HG02759 (cell line): ENCODE data around the gene ARMH1.

ENCODE experiments used
- ATAC-seq: cut with Tn5 transposase; IDR thresholded peaks from one replicate; pipeline ENCODE4 v1.9.1; 2021; ENCODE audit warnings: mild to moderate bottlenecking, moderate library complexity; ENCODE audit not compliant: unreplicated experiment

The ARMH1 gene

DNA sequence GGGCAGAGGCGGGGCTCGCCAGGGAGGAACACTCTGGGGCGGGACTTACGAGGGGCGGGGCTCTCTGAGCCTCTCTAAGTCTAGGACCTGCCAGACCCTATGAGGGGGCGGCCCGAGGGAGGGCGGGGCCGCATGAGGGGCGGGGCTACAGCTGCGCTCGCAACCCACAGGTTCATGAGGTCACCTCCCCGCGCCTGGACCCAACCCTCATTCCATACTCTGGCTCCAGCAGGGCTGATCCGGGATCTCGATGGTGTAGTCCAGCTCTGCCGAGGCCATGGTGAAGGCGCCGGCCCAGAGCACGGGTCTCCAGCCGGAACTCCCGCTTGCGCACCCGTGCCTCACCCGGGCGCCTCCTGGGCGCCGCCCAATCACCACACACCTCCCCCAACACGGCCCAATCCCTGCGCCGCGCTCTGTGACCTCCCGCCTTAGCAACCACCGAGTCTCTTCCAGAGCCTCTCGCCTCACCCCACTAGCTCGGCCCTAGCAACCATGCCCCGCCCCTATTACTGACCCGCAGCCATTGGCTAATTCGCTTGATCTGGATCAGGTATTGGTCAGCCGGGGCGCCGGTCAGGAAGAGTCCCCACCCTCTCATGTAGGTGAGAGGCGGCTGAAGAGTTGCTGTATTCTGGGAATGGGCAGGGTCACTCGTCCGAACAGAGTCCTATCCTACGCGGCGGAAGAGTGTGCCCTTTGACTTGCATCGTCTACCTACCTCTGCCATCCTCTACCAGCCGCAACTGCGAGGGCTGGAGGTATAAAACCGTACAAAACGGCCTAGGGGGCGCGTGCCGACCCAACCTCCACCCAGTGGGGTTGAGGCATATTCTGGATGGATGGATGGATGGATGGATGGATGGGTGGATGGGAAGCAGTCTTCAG is at the start of gene ARMH1, which contains the start of gene TMEM53:
Gene ARMH1, plus strand, starts transcription at position 602 of the 888 bp plus-strand sequence. CDS start 14,984 bp downstream, outside the sequence.
Gene TMEM53, minus strand, starts transcription at position 369 of the 888 bp plus-strand sequence. Its CDS starts 90 bp downstream, at position 279.
- ATAC-seq = peak; percentile 91

DNA sequence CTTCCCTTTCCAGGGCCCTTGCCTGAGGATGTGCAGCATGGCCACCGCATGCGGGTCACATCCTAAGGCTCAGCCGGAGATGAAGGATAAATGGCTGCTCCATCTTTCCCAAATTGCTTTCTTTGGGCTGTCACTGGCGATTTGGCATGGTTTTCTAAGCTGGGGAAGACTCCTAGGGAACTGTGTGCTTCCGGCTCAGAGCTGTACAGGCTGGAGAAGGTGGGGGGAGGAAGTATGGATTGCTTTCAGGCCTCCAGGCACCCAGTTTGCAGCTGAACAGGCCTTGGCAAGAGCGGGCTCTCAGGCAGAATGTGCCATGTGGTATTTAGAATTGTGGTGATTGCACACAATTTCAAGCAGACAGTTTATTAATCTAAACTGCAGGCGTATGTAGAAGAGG is 49.2 kb upstream of the ARMH1 start:
- ATAC-seq = no peak

DNA sequence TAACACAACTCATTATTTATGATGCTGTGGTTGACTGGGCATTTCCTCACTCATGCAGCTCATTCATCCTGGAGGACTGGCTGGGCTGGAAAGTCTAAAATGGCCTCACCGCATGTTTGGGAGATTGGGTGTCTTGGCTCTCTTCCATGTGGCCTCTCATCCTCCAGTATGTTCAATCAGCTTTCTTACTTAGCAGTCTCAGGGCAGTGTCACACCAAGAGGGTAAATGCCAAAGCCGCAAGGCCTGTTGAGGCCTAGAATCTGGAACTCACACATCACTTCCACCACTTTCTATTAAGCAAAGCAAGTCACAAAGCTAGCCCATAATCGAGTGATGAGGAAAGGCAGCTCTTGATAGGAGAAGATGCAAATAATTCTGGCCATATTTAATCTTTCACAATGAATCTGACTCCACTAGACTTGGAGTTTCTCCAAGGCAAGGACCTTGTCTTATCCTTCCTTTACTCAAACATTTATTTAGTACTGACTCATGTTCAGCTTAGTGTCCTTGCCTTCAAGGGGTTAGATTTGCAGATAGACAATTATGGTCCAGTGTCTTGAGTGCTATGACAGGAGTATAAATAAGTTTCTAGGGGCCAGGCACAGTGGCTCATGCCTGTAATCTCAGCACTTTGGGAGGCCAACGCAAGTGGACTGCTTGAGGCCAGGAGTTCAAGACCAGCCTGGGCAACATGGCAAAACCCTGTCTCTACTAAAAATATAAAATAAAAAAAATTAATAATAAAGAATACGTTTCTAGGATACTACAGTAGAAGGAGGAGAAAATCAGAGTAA is 45.4 kb upstream of the ARMH1 start:
- no peak for ATAC-seq

GRCh38 chr1:44630116-44630515 is 44.4 kb upstream of the ARMH1 start:
- no peak for ATAC-seq

- no peak for ATAC-seq
Measured at GRCh38 chr1:44631333-44631646, 43.2 kb upstream of the ARMH1 start.

DNA sequence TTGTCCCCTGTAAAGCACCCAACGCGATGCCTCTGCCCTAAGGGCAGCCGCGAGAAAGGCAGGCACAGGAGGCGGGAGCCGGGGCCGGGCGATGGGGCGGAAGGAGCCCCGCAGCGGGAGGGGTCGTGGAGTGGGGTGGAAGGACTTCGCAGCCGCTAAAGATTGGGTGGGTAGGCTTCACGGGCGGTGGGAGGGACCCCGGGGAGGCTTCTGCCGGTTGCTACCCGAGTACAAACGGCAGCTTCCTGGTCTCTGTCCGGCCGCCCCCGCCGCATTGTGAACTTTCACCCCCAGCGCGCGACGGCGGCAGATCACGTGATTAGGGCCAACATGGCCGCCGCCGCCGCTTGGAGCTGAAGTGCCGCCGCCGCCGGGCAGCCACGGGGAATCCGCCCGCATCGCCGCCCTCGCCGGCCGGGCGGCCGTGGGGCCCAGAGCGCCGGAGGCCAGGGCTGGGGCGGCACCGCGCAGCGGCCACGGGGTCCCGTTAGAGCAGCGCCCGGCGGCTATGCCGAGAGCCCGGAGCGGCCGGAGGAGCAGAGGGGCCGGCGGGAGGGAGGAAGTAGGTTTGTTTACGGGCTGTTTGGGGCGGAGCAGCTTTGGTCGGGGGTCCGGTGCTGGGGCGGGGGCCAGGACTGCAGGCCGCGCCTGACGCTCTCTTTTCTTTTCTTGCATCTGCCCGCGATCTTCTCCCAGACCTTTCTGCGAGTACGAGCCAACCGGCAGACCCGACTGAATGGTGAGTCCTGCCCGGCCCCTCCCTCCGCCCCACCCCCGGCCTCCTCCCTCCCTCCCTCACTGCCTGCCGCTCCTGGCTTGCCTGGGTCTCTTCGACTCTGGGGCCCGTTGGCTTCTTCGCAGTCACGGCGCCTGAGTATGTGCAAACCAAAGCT is 42.6 kb upstream of the ARMH1 start:
- ATAC-seq = peak; percentile 84

DNA sequence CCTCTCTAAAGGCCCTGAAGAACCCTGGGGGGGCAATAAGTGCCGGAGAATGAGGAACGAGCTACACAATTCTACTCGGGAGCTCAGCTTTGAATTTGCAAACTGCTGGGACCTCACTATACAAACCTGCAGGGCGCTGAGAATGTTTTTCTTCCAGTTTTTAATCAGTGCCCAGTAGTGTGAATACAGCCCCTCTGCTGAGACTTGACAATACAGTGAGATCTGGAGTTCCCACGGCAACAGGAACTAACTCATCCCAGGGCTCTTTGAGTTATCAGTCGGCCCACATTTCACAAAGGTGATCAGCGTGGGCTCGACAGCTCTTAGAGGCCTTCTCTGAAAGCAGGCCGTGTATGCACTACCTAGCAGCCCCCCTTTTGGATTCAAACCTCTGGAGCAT is 41.9 kb upstream of the ARMH1 start:
- ATAC-seq = no peak

- ATAC-seq = no peak
Measured at GRCh38 chr1:44634606-44635189, 39.8 kb upstream of the ARMH1 start.

DNA sequence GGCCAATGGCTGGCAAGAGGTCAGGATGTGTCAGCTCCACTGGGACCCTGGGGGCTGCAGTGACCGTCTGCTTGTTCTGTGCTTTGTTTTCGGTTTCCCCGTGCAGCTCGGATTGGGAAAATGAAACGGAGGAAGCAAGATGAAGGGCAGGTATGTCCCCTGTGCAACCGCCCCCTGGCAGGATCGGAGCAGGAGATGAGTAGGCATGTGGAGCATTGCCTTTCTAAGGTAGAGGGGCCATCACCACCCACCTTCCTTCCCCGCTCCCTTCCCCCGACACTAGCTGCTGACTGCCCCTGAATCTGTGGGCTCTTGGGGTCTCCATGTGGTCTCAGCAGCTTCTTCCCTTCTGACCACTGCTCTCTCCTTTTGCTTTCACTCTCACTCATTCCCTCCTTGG is 39.1 kb upstream of the ARMH1 start:
- ATAC-seq = no peak

DNA sequence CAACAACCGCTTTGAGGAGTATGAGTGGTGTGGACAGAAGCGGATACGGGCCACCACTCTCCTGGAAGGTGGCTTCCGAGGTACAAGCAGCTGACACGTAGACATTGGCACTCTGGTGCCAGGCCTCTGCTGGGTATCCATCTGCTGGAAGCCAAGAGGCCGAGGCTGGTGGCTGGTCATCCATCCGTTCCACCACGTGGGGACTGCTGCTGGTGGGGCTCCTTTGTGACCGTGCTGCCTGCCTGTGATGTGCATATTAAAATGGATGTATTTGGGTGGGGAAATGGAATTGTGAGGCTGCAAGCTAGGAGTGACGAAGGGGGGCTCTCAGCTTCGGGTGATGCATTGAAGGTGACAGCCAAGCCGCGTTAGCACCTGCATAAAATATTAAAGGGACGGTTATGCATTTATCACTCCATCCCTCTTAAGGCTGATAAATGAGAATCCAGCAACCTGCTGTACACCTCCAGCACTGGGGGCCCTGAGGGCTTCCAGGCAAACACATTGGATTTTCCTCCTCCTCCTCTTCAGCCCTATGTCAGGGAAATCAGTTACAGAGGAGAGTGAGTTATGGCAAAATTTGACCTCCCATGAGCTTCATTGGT is 38.3 kb upstream of the ARMH1 start:
- ATAC-seq = no peak

DNA sequence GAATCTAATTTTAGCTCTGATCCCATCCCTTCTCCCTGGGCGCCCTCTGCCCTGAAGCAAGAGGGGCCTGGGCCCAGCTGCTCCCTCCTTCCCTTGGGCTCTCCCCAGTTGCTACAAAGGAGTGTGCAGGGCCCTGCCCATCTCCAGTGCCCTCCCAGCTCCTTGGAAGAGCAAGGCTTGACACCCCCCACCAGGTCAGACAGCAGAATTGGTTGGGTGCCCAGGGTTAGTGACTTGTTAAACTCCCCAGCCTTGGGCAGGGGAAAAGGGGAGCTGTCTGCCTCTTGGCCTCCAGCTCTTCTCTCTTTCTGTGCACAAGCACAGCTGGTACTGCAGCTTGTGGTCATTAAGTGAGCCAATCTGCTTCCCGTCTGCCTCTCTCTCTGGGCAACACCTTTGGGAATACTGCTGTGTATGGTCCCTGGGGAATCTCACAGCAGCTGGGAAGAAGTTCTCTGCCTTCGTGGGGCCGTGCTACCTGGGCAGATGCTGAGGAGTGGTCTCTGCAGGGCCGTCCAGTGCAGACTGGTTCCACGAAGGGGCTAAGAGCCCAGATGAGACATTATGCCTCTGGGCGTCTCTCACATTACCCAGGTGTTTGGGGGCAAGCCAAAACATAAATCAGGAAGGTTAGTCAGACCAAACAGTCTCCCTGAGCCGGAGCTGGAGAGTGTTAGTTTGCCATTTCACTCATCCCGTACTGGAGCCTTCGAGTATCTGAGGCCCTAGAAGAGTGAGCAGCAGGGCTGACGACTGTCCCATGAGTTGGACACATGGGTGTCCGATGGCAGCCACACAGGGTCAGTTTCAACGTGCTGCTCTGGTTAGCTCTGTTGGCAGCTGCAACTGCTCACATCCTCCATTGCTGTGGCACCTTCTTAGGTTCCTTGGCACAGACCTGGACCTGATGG is 37.6 kb upstream of the ARMH1 start:
- no peak for ATAC-seq

GRCh38 chr1:44637702-44638411 is 36.7 kb upstream of the ARMH1 start:
- no peak for ATAC-seq

GRCh38 chr1:44640200-44640853 is 34.2 kb upstream of the ARMH1 start:
- no peak for ATAC-seq

GRCh38 chr1:44641126-44642102 is 33.1 kb upstream of the ARMH1 start:
- ATAC-seq = no peak

DNA sequence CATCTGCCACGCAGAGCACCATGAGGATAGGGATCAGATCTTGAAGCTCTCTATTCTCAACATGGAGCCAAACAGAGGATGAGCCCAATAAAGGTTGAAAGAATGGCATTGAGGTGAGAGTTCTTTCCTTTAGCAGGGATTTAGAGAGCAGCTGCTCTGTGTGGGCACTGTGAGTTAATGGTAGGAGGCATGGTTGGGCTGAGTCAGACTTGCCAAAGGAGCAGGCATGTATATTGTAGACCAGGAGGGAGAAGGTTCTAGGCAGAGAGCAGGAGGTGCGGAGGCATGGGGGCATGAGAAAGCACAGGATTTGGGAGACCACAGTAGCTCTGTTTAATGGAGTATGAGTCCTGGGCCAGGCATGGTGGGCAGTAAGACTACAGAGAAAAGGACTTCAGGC is 32.3 kb upstream of the ARMH1 start:
- no peak for ATAC-seq

DNA sequence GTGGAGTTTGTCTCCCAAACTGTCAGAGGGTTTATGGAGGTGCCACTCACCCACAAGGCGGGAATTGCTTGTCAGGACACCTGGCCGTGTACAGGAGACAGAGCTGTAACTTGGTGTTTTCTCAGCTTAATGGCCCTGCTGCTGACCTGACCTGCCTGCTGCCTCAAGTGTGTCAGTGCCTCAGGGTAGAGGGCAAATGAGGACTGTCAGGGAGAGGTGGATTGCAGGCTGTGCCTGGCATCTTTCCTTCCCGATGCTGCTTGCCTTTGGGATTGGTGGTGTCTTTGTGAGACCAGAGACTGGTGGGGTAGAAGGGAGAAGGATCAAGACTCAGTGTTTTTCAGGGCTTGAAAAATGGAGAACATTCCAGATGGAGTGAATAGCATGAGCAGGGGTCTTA is 31.6 kb upstream of the ARMH1 start:
- no peak for ATAC-seq
